Upper lobe of left lung (tissue), 4 donors: Measurements from ENCODE around the gene VWA1.

ENCODE experiments used
- EP300 ChIP-seq, 4 donors: sonication (generic); formaldehyde crosslinking; IDR thresholded peaks; one replicate each; pipeline ENCODE4 v1.5.1; 2017; ENCODE audit warnings: antibody characterized with exemption in 4 of 4, control low read depth in 2 of 4
- POLR2A ChIP-seq, 4 donors: fragments of 450-650 bp; IDR thresholded peaks; one replicate each; pipeline ENCODE4 v1.5.1; 2016 to 2017; ENCODE audit warnings: antibody characterized with exemption in 4 of 4, mild to moderate bottlenecking in 2 of 4
- POLR2AphosphoS5 ChIP-seq, 2 donors: sonication (generic); formaldehyde crosslinking; IDR thresholded peaks; one replicate each; pipeline ENCODE4 v1.5.1; 2017; ENCODE audit warnings: antibody characterized with exemption in 2 of 2

GRCh38 chr1:1451696-1452364, 16.3 kb downstream of the VWA1 start:
- TF ChIP-seq EP300 (IDR thresholded peaks at IDR 0.05) (no peak), POLR2AphosphoS5 (IDR thresholded peaks at IDR 0.05) (no peak), POLR2A (IDR thresholded peaks at IDR 0.05) (no peak)
